Glomerular visceral epithelial cell (primary cell): ENCODE results near the gene PRRC2A.

Experiments
- DNase-seq: peaks from one replicate; pipeline ENCODE4 v3.0.0-alpha.2; 2016; ENCODE audit errors: extremely low spot score

PRRC2A gene

GRCh38 chr6:31620586-31621319 lies at the start of gene PRRC2A:
Gene PRRC2A, plus strand, starts transcription at chr6:31620715. Its CDS starts 2,075 bp downstream, at chr6:31622790.
- DNase-seq, result no peak

GRCh38 chr6:31572041-31572911 lies 48.2 kb upstream of the PRRC2A start, which contains the start of gene LTA:
Gene LTA, plus strand, starts transcription at chr6:31572289. Its CDS starts 454 bp downstream, at chr6:31572743.
- no peak for DNase-seq

GRCh38 chr6:31573239-31574105 lies 47.0 kb upstream of the PRRC2A start:
- DNase-seq, result no peak

DNA sequence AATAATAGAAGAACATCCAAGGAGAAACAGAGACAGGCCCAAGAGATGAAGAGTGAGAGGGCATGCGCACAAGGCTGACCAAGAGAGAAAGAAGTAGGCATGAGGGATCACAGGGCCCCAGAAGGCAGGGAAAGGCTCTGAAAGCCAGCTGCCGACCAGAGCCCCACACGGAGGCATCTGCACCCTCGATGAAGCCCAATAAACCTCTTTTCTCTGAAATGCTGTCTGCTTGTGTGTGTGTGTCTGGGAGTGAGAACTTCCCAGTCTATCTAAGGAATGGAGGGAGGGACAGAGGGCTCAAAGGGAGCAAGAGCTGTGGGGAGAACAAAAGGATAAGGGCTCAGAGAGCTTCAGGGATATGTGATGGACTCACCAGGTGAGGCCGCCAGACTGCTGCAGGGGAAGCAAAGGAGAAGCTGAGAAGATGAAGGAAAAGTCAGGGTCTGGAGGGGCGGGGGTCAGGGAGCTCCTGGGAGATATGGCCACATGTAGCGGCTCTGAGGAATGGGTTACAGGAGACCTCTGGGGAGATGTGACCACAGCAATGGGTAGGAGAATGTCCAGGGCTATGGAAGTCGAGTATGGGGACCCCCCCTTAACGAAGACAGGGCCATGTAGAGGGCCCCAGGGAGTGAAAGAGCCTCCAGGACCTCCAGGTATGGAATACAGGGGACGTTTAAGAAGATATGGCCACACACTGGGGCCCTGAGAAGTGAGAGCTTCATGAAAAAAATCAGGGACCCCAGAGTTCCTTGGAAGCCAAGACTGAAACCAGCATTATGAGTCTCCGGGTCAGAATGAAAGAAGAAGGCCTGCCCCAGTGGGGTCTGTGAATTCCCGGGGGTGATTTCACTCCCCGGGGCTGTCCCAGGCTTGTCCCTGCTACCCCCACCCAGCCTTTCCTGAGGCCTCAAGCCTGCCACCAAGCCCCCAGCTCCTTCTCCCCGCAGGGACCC lies 46.1 kb upstream of the PRRC2A start:
- DNase-seq, result no peak

- DNase-seq, result peak; percentile 92
Observed at GRCh38 chr6:31575335-31575901, 45.1 kb upstream of the PRRC2A start, which contains the start of gene TNF. Gene TNF, plus strand, starts transcription at chr6:31575565. Its CDS starts 177 bp downstream, at chr6:31575742.

DNA sequence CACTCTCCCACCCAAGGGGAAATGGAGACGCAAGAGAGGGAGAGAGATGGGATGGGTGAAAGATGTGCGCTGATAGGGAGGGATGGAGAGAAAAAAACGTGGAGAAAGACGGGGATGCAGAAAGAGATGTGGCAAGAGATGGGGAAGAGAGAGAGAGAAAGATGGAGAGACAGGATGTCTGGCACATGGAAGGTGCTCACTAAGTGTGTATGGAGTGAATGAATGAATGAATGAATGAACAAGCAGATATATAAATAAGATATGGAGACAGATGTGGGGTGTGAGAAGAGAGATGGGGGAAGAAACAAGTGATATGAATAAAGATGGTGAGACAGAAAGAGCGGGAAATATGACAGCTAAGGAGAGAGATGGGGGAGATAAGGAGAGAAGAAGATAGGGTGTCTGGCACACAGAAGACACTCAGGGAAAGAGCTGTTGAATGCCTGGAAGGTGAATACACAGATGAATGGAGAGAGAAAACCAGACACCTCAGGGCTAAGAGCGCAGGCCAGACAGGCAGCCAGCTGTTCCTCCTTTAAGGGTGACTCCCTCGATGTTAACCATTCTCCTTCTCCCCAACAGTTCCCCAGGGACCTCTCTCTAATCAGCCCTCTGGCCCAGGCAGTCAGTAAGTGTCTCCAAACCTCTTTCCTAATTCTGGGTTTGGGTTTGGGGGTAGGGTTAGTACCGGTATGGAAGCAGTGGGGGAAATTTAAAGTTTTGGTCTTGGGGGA lies 44.4 kb upstream of the PRRC2A start:
- DNase-seq, result no peak

DNA sequence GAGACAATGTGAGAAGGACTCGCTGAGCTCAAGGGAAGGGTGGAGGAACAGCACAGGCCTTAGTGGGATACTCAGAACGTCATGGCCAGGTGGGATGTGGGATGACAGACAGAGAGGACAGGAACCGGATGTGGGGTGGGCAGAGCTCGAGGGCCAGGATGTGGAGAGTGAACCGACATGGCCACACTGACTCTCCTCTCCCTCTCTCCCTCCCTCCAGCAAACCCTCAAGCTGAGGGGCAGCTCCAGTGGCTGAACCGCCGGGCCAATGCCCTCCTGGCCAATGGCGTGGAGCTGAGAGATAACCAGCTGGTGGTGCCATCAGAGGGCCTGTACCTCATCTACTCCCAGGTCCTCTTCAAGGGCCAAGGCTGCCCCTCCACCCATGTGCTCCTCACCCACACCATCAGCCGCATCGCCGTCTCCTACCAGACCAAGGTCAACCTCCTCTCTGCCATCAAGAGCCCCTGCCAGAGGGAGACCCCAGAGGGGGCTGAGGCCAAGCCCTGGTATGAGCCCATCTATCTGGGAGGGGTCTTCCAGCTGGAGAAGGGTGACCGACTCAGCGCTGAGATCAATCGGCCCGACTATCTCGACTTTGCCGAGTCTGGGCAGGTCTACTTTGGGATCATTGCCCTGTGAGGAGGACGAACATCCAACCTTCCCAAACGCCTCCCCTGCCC lies 43.5 kb upstream of the PRRC2A start:
- DNase-seq, result no peak

- DNase-seq, result no peak
Observed at GRCh38 chr6:31577579-31577966, 42.9 kb upstream of the PRRC2A start.

- peak; percentile 66 for DNase-seq
Observed at GRCh38 chr6:31578184-31579118, 42.1 kb upstream of the PRRC2A start.

GRCh38 chr6:31579119-31579505 lies 41.4 kb upstream of the PRRC2A start:
- DNase-seq, result no peak

- no peak for DNase-seq
Observed at GRCh38 chr6:31579546-31580437, 40.7 kb upstream of the PRRC2A start.

DNA sequence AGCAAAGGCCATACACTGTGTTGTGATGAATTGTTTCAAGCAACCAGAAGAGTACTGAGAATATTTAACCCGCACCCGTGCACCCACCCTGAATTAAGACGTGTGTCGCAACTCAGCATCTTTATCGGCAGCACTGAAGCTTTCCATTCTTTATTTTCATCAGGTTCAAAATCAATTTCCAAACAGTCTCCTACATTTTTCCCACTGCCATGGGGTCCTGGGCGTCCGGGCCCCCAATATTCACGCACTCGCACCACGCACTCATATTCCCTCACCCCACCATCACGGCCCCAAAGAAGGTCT lies 40.1 kb upstream of the PRRC2A start:
- DNase-seq, result no peak

DNA sequence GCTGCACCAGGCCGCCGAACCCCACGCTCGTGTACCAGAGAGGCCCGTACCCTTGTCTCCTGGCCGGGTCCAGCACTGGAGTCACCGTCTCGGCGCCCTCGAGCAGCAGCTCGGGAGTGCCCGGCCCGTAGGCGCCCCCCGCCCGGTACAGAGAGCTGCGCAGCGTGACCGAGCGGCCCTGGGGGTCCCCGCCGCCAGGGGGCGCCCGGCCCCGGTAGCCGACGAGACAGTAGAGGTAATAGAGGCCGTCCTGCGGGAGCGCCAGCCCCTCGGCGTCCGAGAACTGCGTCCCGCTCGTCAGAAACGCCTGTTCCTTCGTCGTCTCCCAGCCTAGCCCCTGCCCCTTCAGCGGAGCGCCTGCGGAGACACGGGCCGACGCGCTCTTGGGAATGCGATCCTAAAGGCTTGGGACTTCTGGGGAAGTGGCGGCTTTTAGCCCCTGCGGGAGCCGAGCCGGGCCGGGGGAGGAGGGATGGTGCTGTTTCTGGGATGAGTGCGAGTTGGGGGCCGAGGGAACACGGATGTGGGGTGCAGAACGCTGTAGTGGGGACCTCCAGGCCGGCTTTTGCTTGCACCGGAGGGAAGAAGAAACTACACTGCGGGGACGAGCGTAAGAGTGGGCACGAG lies 39.6 kb upstream of the PRRC2A start:
- DNase-seq, result peak; percentile 81

DNA sequence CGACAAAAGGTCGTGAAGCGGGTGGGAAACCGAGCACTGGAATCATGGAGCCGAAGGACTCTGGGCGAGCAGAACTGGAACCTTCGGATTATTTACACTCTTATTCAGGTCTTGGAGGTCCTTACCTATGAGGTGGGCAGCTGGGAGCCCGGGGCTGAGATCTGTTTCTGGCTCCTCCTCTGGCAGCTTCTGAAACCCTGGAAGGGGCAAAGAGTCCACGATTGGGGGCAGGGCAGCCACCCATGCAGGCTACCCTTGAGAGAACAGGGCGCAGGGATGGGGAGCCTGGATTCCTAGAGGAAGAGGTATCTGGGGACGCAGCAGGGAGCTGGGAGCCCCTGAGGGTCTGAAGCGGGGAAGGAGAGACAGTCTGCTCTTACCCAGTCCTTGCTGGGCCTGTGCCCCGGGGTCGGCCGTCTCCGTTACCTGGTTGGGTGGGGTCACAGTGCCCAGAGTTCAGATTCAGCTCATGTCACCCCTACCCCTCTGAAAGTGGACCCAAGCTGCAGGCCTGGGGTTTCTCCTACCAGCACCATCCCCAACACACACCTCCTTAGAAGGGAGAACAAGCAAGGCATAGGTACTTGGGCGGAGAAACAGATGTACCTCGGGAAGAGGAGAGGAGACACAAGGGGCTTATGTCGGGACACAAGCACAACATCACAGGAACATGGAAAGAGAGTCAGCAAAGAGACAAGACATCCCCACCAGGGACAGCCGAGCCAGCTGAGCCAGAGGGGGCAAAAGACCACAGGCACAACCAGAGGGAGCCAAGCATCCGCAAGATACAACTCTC lies 38.9 kb upstream of the PRRC2A start:
- no peak for DNase-seq

DNA sequence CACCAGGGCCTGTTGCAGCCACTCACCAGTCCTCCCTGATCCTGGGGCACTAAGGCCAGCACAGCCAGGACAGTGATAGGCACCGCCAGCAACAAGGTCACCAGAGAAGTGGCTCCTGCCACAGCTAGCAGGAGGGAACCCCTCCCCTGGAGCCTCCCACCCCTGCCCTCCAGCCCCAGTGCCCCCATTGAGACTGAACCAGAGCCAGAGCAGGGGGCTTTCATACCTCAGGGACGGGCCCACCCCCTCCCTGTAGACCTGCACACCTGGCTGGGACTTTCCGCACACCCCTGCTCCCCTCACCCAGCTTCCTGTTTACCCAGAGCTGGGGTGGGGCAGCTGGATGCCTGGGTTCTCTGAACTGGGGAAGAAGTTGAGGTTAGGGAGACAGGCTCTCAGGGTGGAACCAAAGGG lies 38.3 kb upstream of the PRRC2A start, which contains the start of gene LTB:
Gene LTB (minus strand): TSS at position 195 of the 414 bp plus-strand sequence. CDS start 7 bp downstream, at position 188.
- DNase-seq, result no peak

- DNase-seq, result no peak
Observed at GRCh38 chr6:31585491-31585890, 35.0 kb upstream of the PRRC2A start.
